Measurements from ENCODE around the gene XPC. TPM values are rescaled to one million over a fixed set of nuclear protein-coding genes. Genes with fewer than 3 reads are reported as not detected.
"Not testable (repeated sequence)": the region's sequence is repeated elsewhere in the genome, so short reads cannot be mapped to it uniquely, and the experiment has no call there.

XPC gene
- total and polyA plus RNA-seq, 2 experiments from 2014 or later: 27.3 to 29.5 TPM

- Histone ChIP-seq H3K79me2 (no peaks in the 10 kb centered on the region), H4K20me1 (ENCODE audit: insufficient read depth, poor library complexity, severe bottlenecking) (no peaks in the 10 kb centered on the region), H3K4me2 (no peak overlapping the region), H2AFZ (no peak overlapping the region), H3K4me1 (ENCODE audit: insufficient read depth) (no peaks in the 10 kb centered on the region), H3K4me3 (no peak overlapping the region), H3K36me3 (replicated peaks; ENCODE audit: insufficient read depth, low read depth) (no peaks in the 10 kb centered on the region), H3K9me2 (replicated peaks; ENCODE audit: insufficient read depth) (no peaks in the 10 kb centered on the region), H3K27ac (no peak overlapping the region), H3K27me3 (no peaks in the 10 kb centered on the region), H3K9me3 (ENCODE audit: low read depth) (no peaks in the 10 kb centered on the region)
- 89% methylated on average over 4 of the region's 4 CpGs for WGBS (ENCODE audit: low lambda C conversion rate, missing lambda C conversion rate)
- no peak for DNase-seq (ENCODE audit: low spot score)
- TF ChIP-seq CTCF (IDR thresholded peaks at IDR 0.05; ENCODE audit: poor library complexity) (no peak), EZH2phosphoT487 (IDR thresholded peaks at IDR 0.05; ENCODE audit: low read depth, severe bottlenecking, unreplicated experiment) (no peak), EZH2 (IDR thresholded peaks at IDR 0.05; ENCODE audit: borderline replicate concordance) (no peak)
These were observed 67.7 kb downstream of the XPC start for GRCh38 chr3:14110699-14111098.

- H3K27me3 ChIP-seq; H3K9me3 ChIP-seq (ENCODE audit: low read depth); H3K9me2 ChIP-seq (replicated peaks; ENCODE audit: insufficient read depth); H3K79me2 ChIP-seq; H3K4me1 ChIP-seq (ENCODE audit: insufficient read depth); H3K36me3 ChIP-seq (replicated peaks; ENCODE audit: insufficient read depth, low read depth); H2AFZ ChIP-seq; H3K4me2 ChIP-seq; H3K4me3 ChIP-seq; DNase-seq (ENCODE audit: low spot score); H4K20me1 ChIP-seq (ENCODE audit: insufficient read depth, poor library complexity, severe bottlenecking); H3K27ac ChIP-seq: not testable (repeated sequence)
- WGBS (ENCODE audit: low lambda C conversion rate, missing lambda C conversion rate): 95% methylated on average over 5 of the region's 5 CpGs
These were observed 68.6 kb downstream of the XPC start for GRCh38 chr3:14109821-14110220.

- H3K79me2 ChIP-seq: no peaks in the 10 kb centered on the region
- no peaks in the 10 kb centered on the region for H3K36me3 ChIP-seq (replicated peaks; ENCODE audit: insufficient read depth, low read depth)
- WGBS (ENCODE audit: low lambda C conversion rate, missing lambda C conversion rate): 95% methylated on average over 5 of the region's 5 CpGs
- no peaks in the 10 kb centered on the region for H3K9me3 ChIP-seq (ENCODE audit: low read depth)
- no peak overlapping the region for H3K4me2 ChIP-seq
- H3K4me1 ChIP-seq (ENCODE audit: insufficient read depth): no peaks in the 10 kb centered on the region
- no peak for TF ChIP-seq EZH2phosphoT487 (IDR thresholded peaks at IDR 0.05; ENCODE audit: low read depth, severe bottlenecking, unreplicated experiment)
- TF ChIP-seq EZH2 (IDR thresholded peaks at IDR 0.05; ENCODE audit: borderline replicate concordance): no peak
- no peak for TF ChIP-seq CTCF (IDR thresholded peaks at IDR 0.05; ENCODE audit: poor library complexity)
- no peaks in the 10 kb centered on the region for H4K20me1 ChIP-seq (ENCODE audit: insufficient read depth, poor library complexity, severe bottlenecking)
- no peaks in the 10 kb centered on the region for H3K27me3 ChIP-seq
- H2AFZ ChIP-seq: no peak overlapping the region
- no peak for DNase-seq (ENCODE audit: low spot score)
- H3K27ac ChIP-seq: no peak overlapping the region
- no peak overlapping the region for H3K4me3 ChIP-seq
- H3K9me2 ChIP-seq (replicated peaks; ENCODE audit: insufficient read depth): no peaks in the 10 kb centered on the region
These were observed 80.6 kb downstream of the XPC start for GRCh38 chr3:14097616-14098391.

- 95% methylated on average over 3 of the region's 3 CpGs for WGBS (ENCODE audit: low lambda C conversion rate, missing lambda C conversion rate)
- H3K9me2 ChIP-seq (replicated peaks; ENCODE audit: insufficient read depth): no peaks in the 10 kb centered on the region
- TF ChIP-seq EZH2 (IDR thresholded peaks at IDR 0.05; ENCODE audit: borderline replicate concordance) (no peak), EZH2phosphoT487 (IDR thresholded peaks at IDR 0.05; ENCODE audit: low read depth, severe bottlenecking, unreplicated experiment) (no peak), CTCF (IDR thresholded peaks at IDR 0.05; ENCODE audit: poor library complexity) (no peak)
- no peak for DNase-seq (ENCODE audit: low spot score)
- H2AFZ ChIP-seq: no peak overlapping the region
- H3K9me3 ChIP-seq (ENCODE audit: low read depth): no peaks in the 10 kb centered on the region
- H3K27me3 ChIP-seq: no peaks in the 10 kb centered on the region
- no peak overlapping the region for H3K4me3 ChIP-seq
- no peaks in the 10 kb centered on the region for H3K79me2 ChIP-seq
- no peaks in the 10 kb centered on the region for H4K20me1 ChIP-seq (ENCODE audit: insufficient read depth, poor library complexity, severe bottlenecking)
- no peaks in the 10 kb centered on the region for H3K36me3 ChIP-seq (replicated peaks; ENCODE audit: insufficient read depth, low read depth)
- H3K27ac ChIP-seq: no peak overlapping the region
- H3K4me1 ChIP-seq (ENCODE audit: insufficient read depth): peaks cover 4% of the 10 kb centered on the region
- no peak overlapping the region for H3K4me2 ChIP-seq
These were observed 81.7 kb downstream of the XPC start for GRCh38 chr3:14096742-14097141.

Other genes with a start within 250 kb of the XPC start
- gene CHCHD4, start 53.7 kb downstream of the XPC start, total RNA-seq: 14.6 and 15.2 TPM in 2 replicates
- gene CHCHD4, start 53.7 kb downstream of the XPC start, polyA plus RNA-seq: 21.8 and 22.8 TPM in 2 replicates
- gene TMEM43, start 53.5 kb downstream of the XPC start, total RNA-seq: 66.4 and 73.1 TPM in 2 replicates
- gene TMEM43, start 53.5 kb downstream of the XPC start, polyA plus RNA-seq: 52.7 and 59.4 TPM in 2 replicates
- 10.5 and 12.4 TPM in 2 replicates for gene LSM3, start 216 bp upstream of the XPC start, total RNA-seq
- gene LSM3, start 216 bp upstream of the XPC start, polyA plus RNA-seq: 22.1 and 26.4 TPM in 2 replicates
- 57.1 and 58.9 TPM in 2 replicates for gene SLC6A6, start 224.0 kb upstream of the XPC start, total RNA-seq
- 30.7 and 31.8 TPM in 2 replicates for gene SLC6A6, start 224.0 kb upstream of the XPC start, polyA plus RNA-seq

Measured in hepatocyte (in vitro differentiated cells).